Body of pancreas (tissue), 4 donors: Measurements from ENCODE around the gene POMT2. TPM values are rescaled to one million over a fixed set of nuclear protein-coding genes. Genes with fewer than 3 reads are reported as not detected.

Source experiments
- ATAC-seq: fragments of 150-250 bp; one replicate; pipeline ENCODE4 v1.9.1; 2016
- DNase-seq, 4 donors: peaks; one replicate each; pipeline ENCODE4 v3.0.0-alpha.2; 2019
- H3K27ac ChIP-seq, 4 donors: fragments of 200-600 bp; sonication (generic); 1 replicate in 3 of 4; 2 replicates in 1 of 4; pipeline versions ENCODE4 v1.5.1 to v1.6.1; 2016 to 2019; ENCODE audit warnings: mild to moderate bottlenecking in 1 of 4, mixed read lengths in 1 of 4, moderate library complexity in 1 of 4
- H3K27me3 ChIP-seq, 2 donors: fragments of 200-600 bp; sonication (generic); one replicate each; pipeline ENCODE4 v1.6.0; 2016; ENCODE audit warnings: mild to moderate bottlenecking in 1 of 2
- H3K36me3 ChIP-seq, 2 donors: fragments of 200-600 bp; sonication (generic); replicated peaks in 1 of 2; 2 replicates each; pipeline ENCODE4 v1.5.1; 2016; ENCODE audit warnings: low read depth in 2 of 2; ENCODE audit not compliant: insufficient read depth in 1 of 2
- H3K4me1 ChIP-seq: fragments of 200-600 bp; sonication (generic); one replicate; pipeline ENCODE4 v1.6.0; 2016
- H3K4me3 ChIP-seq, 2 donors: fragments of 200-600 bp; sonication (generic); 1 replicate in 1 of 2; 2 replicates in 1 of 2; pipeline ENCODE4 v1.5.1; 2016 to 2019
- H3K9me3 ChIP-seq, 3 donors: fragments of 200-600 bp; sonication (generic); 1 replicate in 2 of 3; 2 replicates in 1 of 3; pipeline ENCODE4 v1.5.1; 2016
- CTCF ChIP-seq, 7 experiments: fragments of 450-650 bp in 4 of 7; fragments of 200-600 bp in 3 of 7; sonication (generic) in 3 of 7; IDR thresholded peaks; one replicate each; pipeline ENCODE4 v1.5.1; 2016 to 2019; ENCODE audit warnings: antibody characterized with exemption in 7 of 7
- POLR2A ChIP-seq, 3 donors: fragments of 450-650 bp; IDR thresholded peaks; one replicate each; pipeline ENCODE4 v1.6.1; 2016; ENCODE audit warnings: antibody characterized with exemption in 3 of 3, mild to moderate bottlenecking in 2 of 3
- WGBS, 2 donors: methylation state at CpG; one replicate each; pipeline ENCODE4 v1.1.5; 2017; 5-methylcytosine and 5-hydroxymethylcytosine counted together
- intact Hi-C: fragments of 100-400 bp; cut with DNase I; formaldehyde crosslinking; loops from one replicate; pipeline ENCODE4 v1.15.1; 2023
- total RNA-seq, 2 donors: library from RNA; depleted of rRNA; stranded (reverse); fragments of >200 nt; gene quantifications; one replicate each; pipeline ENCODE4 v1.1.0, GENCODE V29; 2016

POMT2 gene
- total RNA-seq, 2 donors from 2014 or later, result 22.6 to 45.2 TPM

- H3K9me3 ChIP-seq, result no peaks in the 10 kb centered on the region
- DNase-seq (no peak), ATAC-seq (no peak)
- intact Hi-C loops, result no loop called here
- H3K36me3 ChIP-seq, result no peaks in the 10 kb centered on the region
- TF ChIP-seq POLR2A (IDR thresholded peaks at IDR 0.05) (no peak), CTCF (IDR thresholded peaks at IDR 0.05) (no peak)
- WGBS, 2 donors, result 58 to 72% methylated on average over 16 to 19 of the region's 20 CpGs
- no peaks in the 10 kb centered on the region for H3K27me3 ChIP-seq
- no peak overlapping the region for H3K27ac ChIP-seq
- no peaks in the 10 kb centered on the region for H3K4me1 ChIP-seq
- no peak overlapping the region for H3K4me3 ChIP-seq
Measured at GRCh38 chr14:77253333-77254190, 67.1 kb downstream of the POMT2 start.

GRCh38 chr14:77251870-77252269, 68.8 kb downstream of the POMT2 start:
- DNase-seq, result no peak
- Histone ChIP-seq H3K4me1 (no peaks in the 10 kb centered on the region), H3K36me3 (no peaks in the 10 kb centered on the region), H3K4me3 (no peak overlapping the region), H3K9me3 (no peaks in the 10 kb centered on the region), H3K27ac (no peak overlapping the region), H3K27me3 (no peaks in the 10 kb centered on the region)
- TF ChIP-seq POLR2A (IDR thresholded peaks at IDR 0.05), result no peak
- no peak for TF ChIP-seq CTCF (IDR thresholded peaks at IDR 0.05)
- no peak for ATAC-seq
- intact Hi-C loops, result no loop called here
- 93 to 95% methylated on average over 6 to 11 of the region's 11 CpGs for WGBS, 2 donors

- no peak for TF ChIP-seq POLR2A (IDR thresholded peaks at IDR 0.05)
- no peak for TF ChIP-seq CTCF (IDR thresholded peaks at IDR 0.05)
- H3K27me3 ChIP-seq, result no peaks in the 10 kb centered on the region
- WGBS, 2 donors, result 73 to 96% methylated on average over 6 of the region's 6 CpGs
Measured at GRCh38 chr14:77250927-77251326, 69.8 kb downstream of the POMT2 start.

GRCh38 chr14:77249286-77249685, 71.4 kb downstream of the POMT2 start:
- intact Hi-C loops, result no loop called here
- 84 to 87% methylated on average over 7 of the region's 7 CpGs for WGBS, 2 donors
- DNase-seq (no peak), ATAC-seq (no peak)
- Histone ChIP-seq H3K9me3 (no peaks in the 10 kb centered on the region), H3K4me1 (no peaks in the 10 kb centered on the region), H3K27ac (no peak overlapping the region), H3K36me3 (no peaks in the 10 kb centered on the region), H3K27me3 (no peaks in the 10 kb centered on the region), H3K4me3 (no peak overlapping the region)
- TF ChIP-seq CTCF (IDR thresholded peaks at IDR 0.05) (no peak), POLR2A (IDR thresholded peaks at IDR 0.05) (no peak)

More at GRCh38 chr14:77250927-77251326, 69.8 kb downstream of the POMT2 start:
- Histone ChIP-seq H3K4me1 (no peaks in the 10 kb centered on the region), H3K27ac (no peak overlapping the region), H3K36me3 (no peaks in the 10 kb centered on the region), H3K9me3 (no peaks in the 10 kb centered on the region), H3K4me3 (no peak overlapping the region)
- no peak for ATAC-seq
- intact Hi-C loops, result no loop called here
- DNase-seq, result no peak

GRCh38 chr14:77248666-77249065, 72.0 kb downstream of the POMT2 start:
- 86 to 92% methylated on average over 2 to 6 of the region's 7 CpGs for WGBS, 2 donors
- no peak for TF ChIP-seq POLR2A (IDR thresholded peaks at IDR 0.05)
- no peak for TF ChIP-seq CTCF (IDR thresholded peaks at IDR 0.05)
- no peak overlapping the region for H3K27ac ChIP-seq
- no peak overlapping the region for H3K4me3 ChIP-seq
- H3K9me3 ChIP-seq, result no peaks in the 10 kb centered on the region
- H3K4me1 ChIP-seq, result no peaks in the 10 kb centered on the region
- no peaks in the 10 kb centered on the region for H3K36me3 ChIP-seq
- DNase-seq, result no peak
- ATAC-seq, result no peak
- no peaks in the 10 kb centered on the region for H3K27me3 ChIP-seq
- intact Hi-C loops, result no loop called here
